Stimulated activated CD4-positive, alpha-beta T cell treated with anti-CD3 and anti-CD28 coated beads, TNF-alpha, amount 100 ng/mL, for 48 hours (primary cell): ENCODE data around the gene RAI1.

Experiments used
- DNase-seq, 3 donors: peaks; one replicate each; pipeline ENCODE4 v3.0.0-alpha.2; 2020; ENCODE audit warnings: low read depth in 3 of 3

RAI1 gene

GRCh38 chr17:17750881-17751280, 69.6 kb downstream of the RAI1 start:
- no peak for DNase-seq

- DNase-seq: no peak
Measured at GRCh38 chr17:17751489-17752088, 70.3 kb downstream of the RAI1 start.

GRCh38 chr17:17752089-17752820, 71.0 kb downstream of the RAI1 start:
- peak; percentile 96 to 98 (median 96) for DNase-seq

GRCh38 chr17:17752821-17753321, 71.6 kb downstream of the RAI1 start:
- no peak for DNase-seq

GRCh38 chr17:17754719-17755686, 73.7 kb downstream of the RAI1 start:
- no peak for DNase-seq

- DNase-seq: no peak
Measured at GRCh38 chr17:17755715-17756114, 74.5 kb downstream of the RAI1 start.

GRCh38 chr17:17757391-17757791, 76.1 kb downstream of the RAI1 start:
- no peak for DNase-seq

GRCh38 chr17:17757956-17758845, 76.9 kb downstream of the RAI1 start:
- DNase-seq: no peak

GRCh38 chr17:17758941-17759563, 77.8 kb downstream of the RAI1 start:
- no peak for DNase-seq

- no peak for DNase-seq
Measured at GRCh38 chr17:17760350-17760749, 79.1 kb downstream of the RAI1 start.

GRCh38 chr17:17760872-17761550, 79.8 kb downstream of the RAI1 start:
- DNase-seq: no peak

- no peak for DNase-seq
Measured at GRCh38 chr17:17761894-17762743, 80.9 kb downstream of the RAI1 start.

- no peak for DNase-seq
Measured at GRCh38 chr17:17762744-17763105, 81.5 kb downstream of the RAI1 start.

- no peak for DNase-seq
Measured at GRCh38 chr17:17763136-17763535, 81.9 kb downstream of the RAI1 start.

- DNase-seq: no peak
Measured at GRCh38 chr17:17763734-17764133, 82.5 kb downstream of the RAI1 start.

- no peak for DNase-seq
Measured at GRCh38 chr17:17765359-17766076, 84.3 kb downstream of the RAI1 start.

- DNase-seq: no peak
Measured at GRCh38 chr17:17766077-17766743, 85.0 kb downstream of the RAI1 start.

GRCh38 chr17:17766744-17767120, 85.5 kb downstream of the RAI1 start:
- no peak for DNase-seq
